Rectal smooth muscle tissue (tissue), 1 donor: Measurements from ENCODE around the gene C1S.
"Not testable (repeated sequence)": the region's sequence is repeated elsewhere in the genome, so short reads cannot be mapped to it uniquely, and the experiment has no call there.

Experiments used
- H3K27ac ChIP-seq: one replicate; pipeline ENCODE4 v1.7.0; 2013; ENCODE audit warnings: low read depth, low read length, inconsistent platforms
- H3K27me3 ChIP-seq: one replicate; pipeline ENCODE4 v1.7.0; 2013; ENCODE audit warnings: low read length; ENCODE audit not compliant: control insufficient read depth, insufficient read depth
- H3K36me3 ChIP-seq: one replicate; pipeline ENCODE4 v1.7.0; 2013; ENCODE audit warnings: low read length; ENCODE audit not compliant: control insufficient read depth, insufficient read depth
- H3K4me1 ChIP-seq: one replicate; pipeline ENCODE4 v1.7.0; 2013; ENCODE audit warnings: low read length; ENCODE audit not compliant: control insufficient read depth, insufficient read depth
- H3K4me3 ChIP-seq: one replicate; pipeline ENCODE4 v1.7.0; 2013; ENCODE audit warnings: low read length
- H3K9ac ChIP-seq: one replicate; pipeline ENCODE4 v1.7.0; 2013; ENCODE audit warnings: low read length

C1S gene

GRCh38 chr12:7049973-7050372, 10.5 kb upstream of the C1S start:
- H3K4me1 ChIP-seq, H3K27me3 ChIP-seq, H3K9ac ChIP-seq, H3K4me3 ChIP-seq, H3K36me3 ChIP-seq, H3K27ac ChIP-seq: not testable (repeated sequence)

- H3K4me1 ChIP-seq: peaks cover 4% of the 10 kb centered on the region
- H3K4me3 ChIP-seq: no peak overlapping the region
- H3K27ac ChIP-seq: no peak overlapping the region
- H3K27me3 ChIP-seq: no peaks in the 10 kb centered on the region
- no peak overlapping the region for H3K9ac ChIP-seq
- H3K36me3 ChIP-seq: no peaks in the 10 kb centered on the region
These were observed 5.6 kb upstream of the C1S start for GRCh38 chr12:7054925-7055324.

GRCh38 chr12:7055736-7056135, 4.8 kb upstream of the C1S start:
- H3K4me3 ChIP-seq, H3K27me3 ChIP-seq, H3K27ac ChIP-seq, H3K9ac ChIP-seq, H3K36me3 ChIP-seq, H3K4me1 ChIP-seq: not testable (repeated sequence)

- H3K36me3 ChIP-seq: no peaks in the 10 kb centered on the region
- H3K4me3 ChIP-seq: no peak overlapping the region
- H3K4me1 ChIP-seq: peaks cover 9% of the 10 kb centered on the region
- no peak overlapping the region for H3K27ac ChIP-seq
- H3K27me3 ChIP-seq: no peaks in the 10 kb centered on the region
- no peak overlapping the region for H3K9ac ChIP-seq
These were observed 2.2 kb upstream of the C1S start for GRCh38 chr12:7058163-7058845.

- no peak overlapping the region for H3K9ac ChIP-seq
These were observed 1.6 kb upstream of the C1S start for GRCh38 chr12:7058850-7059395.

GRCh38 chr12:7059780-7060179, 738 bp upstream of the C1S start:
- no peak overlapping the region for H3K4me3 ChIP-seq
- no peaks in the 10 kb centered on the region for H3K27me3 ChIP-seq
- no peak overlapping the region for H3K9ac ChIP-seq
- peaks cover 9% of the 10 kb centered on the region for H3K4me1 ChIP-seq
- no peaks in the 10 kb centered on the region for H3K36me3 ChIP-seq
- peak overlapping the region; percentile 78 for H3K27ac ChIP-seq

More at GRCh38 chr12:7058850-7059395, 1.6 kb upstream of the C1S start:
- peaks cover 9% of the 10 kb centered on the region for H3K4me1 ChIP-seq
- H3K4me3 ChIP-seq: no peak overlapping the region
- no peaks in the 10 kb centered on the region for H3K27me3 ChIP-seq
- H3K36me3 ChIP-seq: no peaks in the 10 kb centered on the region
- H3K27ac ChIP-seq: no peak overlapping the region

- Histone ChIP-seq H3K27ac (peak overlapping the region; percentile 78), H3K36me3 (no peaks in the 10 kb centered on the region), H3K4me1 (peaks cover 9% of the 10 kb centered on the region), H3K27me3 (no peaks in the 10 kb centered on the region), H3K4me3 (peak overlapping the region; percentile 54), H3K9ac (peak overlapping the region; percentile 7)
These were observed 620 bp downstream of the C1S start for GRCh38 chr12:7061138-7061537.

- H3K27me3 ChIP-seq: no peaks in the 10 kb centered on the region
- H3K9ac ChIP-seq: no peak overlapping the region
- H3K4me3 ChIP-seq: peak overlapping the region; percentile 54
- peaks cover under 1% of the 10 kb centered on the region for H3K36me3 ChIP-seq
- peak overlapping the region; percentile 78 for H3K27ac ChIP-seq
- H3K4me1 ChIP-seq: peaks cover 9% of the 10 kb centered on the region
These were observed 1.1 kb downstream of the C1S start for GRCh38 chr12:7061596-7061995.

GRCh38 chr12:7064516-7064915, 4.0 kb downstream of the C1S start:
- Histone ChIP-seq H3K27me3 (no peaks in the 10 kb centered on the region), H3K9ac (no peak overlapping the region), H3K4me1 (peaks cover 17% of the 10 kb centered on the region), H3K4me3 (no peak overlapping the region), H3K27ac (no peak overlapping the region), H3K36me3 (peaks cover 3% of the 10 kb centered on the region)

GRCh38 chr12:7065073-7065623, 4.6 kb downstream of the C1S start:
- Histone ChIP-seq H3K9ac (no peak overlapping the region), H3K27ac (no peak overlapping the region), H3K4me3 (no peak overlapping the region), H3K4me1 (peaks cover 11% of the 10 kb centered on the region), H3K27me3 (no peaks in the 10 kb centered on the region), H3K36me3 (peaks cover 5% of the 10 kb centered on the region)

GRCh38 chr12:7066596-7066995, 6.1 kb downstream of the C1S start:
- no peak overlapping the region for H3K27ac ChIP-seq
- no peak overlapping the region for H3K4me3 ChIP-seq
- H3K4me1 ChIP-seq: peaks cover 10% of the 10 kb centered on the region
- peaks cover 13% of the 10 kb centered on the region for H3K36me3 ChIP-seq
- H3K27me3 ChIP-seq: no peaks in the 10 kb centered on the region
- no peak overlapping the region for H3K9ac ChIP-seq

GRCh38 chr12:7067096-7067495, 6.6 kb downstream of the C1S start:
- no peak overlapping the region for H3K4me3 ChIP-seq
- peaks cover 13% of the 10 kb centered on the region for H3K36me3 ChIP-seq
- no peak overlapping the region for H3K27ac ChIP-seq
- no peaks in the 10 kb centered on the region for H3K27me3 ChIP-seq
- H3K9ac ChIP-seq: no peak overlapping the region
- H3K4me1 ChIP-seq: peaks cover 8% of the 10 kb centered on the region
